Neural cell (in vitro differentiated cells): ENCODE measurements around the gene ESF1. TPM values are rescaled to one million over a fixed set of nuclear protein-coding genes. Genes with fewer than 3 reads are reported as not detected.

Experiments
- H2AFZ ChIP-seq: fragments of 200-600, 300-800 bp; sonication (generic), shearing (Covaris generic); 2 replicates; pipeline ENCODE4 v1.6.0; 2014; ENCODE audit warnings: low read depth, mild to moderate bottlenecking, antibody characterized with exemption, low read length, moderate library complexity
- H3F3A ChIP-seq: fragments of 200-600 bp; shearing (Covaris generic); 2 replicates; pipeline ENCODE4 v1.6.1; 2016; ENCODE audit warnings: mild to moderate bottlenecking, moderate library complexity, mixed read lengths, antibody characterized with exemption, low read length; ENCODE audit not compliant: insufficient read depth, poor library complexity, severe bottlenecking
- H3K27ac ChIP-seq: fragments of 200-600, 300-800 bp; sonication (generic), shearing (Covaris generic); 2 replicates; pipeline ENCODE4 v1.5.1; 2014; ENCODE audit warnings: mild to moderate bottlenecking, low read length, moderate library complexity
- H3K27me3 ChIP-seq: fragments of 300-800, 200-600 bp; sonication (generic), shearing (Covaris generic); 2 replicates; pipeline ENCODE4 v1.6.0; 2014; ENCODE audit warnings: mild to moderate bottlenecking, low read depth, low read length, moderate library complexity; ENCODE audit not compliant: insufficient read depth
- H3K36me3 ChIP-seq: fragments of 300-800, 200-600 bp; sonication (generic), shearing (Covaris generic); 2 replicates; pipeline ENCODE4 v1.5.1; 2014; ENCODE audit warnings: mild to moderate bottlenecking, antibody characterized with exemption, low read length, moderate library complexity; ENCODE audit not compliant: insufficient read depth
- H3K4me2 ChIP-seq: fragments of 300-800, 200-600 bp; sonication (generic), shearing (Covaris generic); 2 replicates; pipeline ENCODE4 v1.6.0; 2014; ENCODE audit warnings: mild to moderate bottlenecking, low read length
- H3K4me3 ChIP-seq: fragments of 300-800, 200-600 bp; sonication (generic), shearing (Covaris generic); 2 replicates; pipeline ENCODE4 v1.5.1; 2014; ENCODE audit warnings: mild to moderate bottlenecking, low read length, moderate library complexity
- H3K79me2 ChIP-seq: fragments of 200-600 bp; shearing (Covaris generic); replicated peaks from 2 replicates; pipeline ENCODE4 v1.6.0; 2014; ENCODE audit warnings: mild to moderate bottlenecking, low read length, moderate library complexity; ENCODE audit not compliant: insufficient read depth
- H3K9ac ChIP-seq: fragments of 300-800, 200-600 bp; sonication (generic), shearing (Covaris generic); 2 replicates; pipeline ENCODE4 v1.6.1; 2016; ENCODE audit warnings: mild to moderate bottlenecking, low read length, mixed read lengths
- H3K9me2 ChIP-seq: fragments of 200-600 bp; shearing (Covaris generic); 2 replicates; pipeline ENCODE4 v1.6.1; 2016; ENCODE audit warnings: mild to moderate bottlenecking, low read length, mixed read lengths; ENCODE audit not compliant: insufficient read depth
- H3K9me3 ChIP-seq: fragments of 200-600, 300-800 bp; sonication (generic), shearing (Covaris generic); 2 replicates; pipeline ENCODE4 v1.6.1; 2016; ENCODE audit warnings: mild to moderate bottlenecking, mixed run types, low read length, moderate library complexity, mixed read lengths
- H4K20me1 ChIP-seq: fragments of 200-600 bp; shearing (Covaris generic); 2 replicates; pipeline ENCODE4 v1.6.1; 2016; ENCODE audit warnings: mild to moderate bottlenecking, mixed run types; ENCODE audit not compliant: insufficient read depth
- EP300 ChIP-seq: fragments of 450-650 bp; conservative IDR thresholded peaks from 2 replicates; pipeline ENCODE4 v1.6.1; 2014; ENCODE audit warnings: antibody characterized with exemption, mild to moderate bottlenecking, moderate library complexity; ENCODE audit not compliant: poor library complexity, severe bottlenecking
- EZH2 ChIP-seq: fragments of 200-600, 300-800 bp; shearing (Covaris generic), sonication (generic); IDR thresholded peaks from 2 replicates; pipeline ENCODE4 v1.6.1; 2014; ENCODE audit warnings: antibody characterized with exemption, low read length, borderline replicate concordance, mild to moderate bottlenecking; ENCODE audit not compliant: insufficient read depth, poor library complexity, severe bottlenecking
- MXI1 ChIP-seq: fragments of 450-650 bp; conservative IDR thresholded peaks from 2 replicates; pipeline ENCODE4 v1.6.1; 2014; ENCODE audit warnings: antibody characterized with exemption, mild to moderate bottlenecking; ENCODE audit not compliant: poor library complexity, severe bottlenecking
- POLR2AphosphoS5 ChIP-seq: IDR thresholded peaks from 2 replicates; pipeline ENCODE4 v1.6.1; 2012
- RAD21 ChIP-seq: fragments of 450-650 bp; conservative IDR thresholded peaks from 2 replicates; pipeline ENCODE4 v1.6.1; 2014; ENCODE audit warnings: antibody characterized with exemption, mild to moderate bottlenecking, moderate library complexity
- SMC3 ChIP-seq: fragments of 450-650 bp; conservative IDR thresholded peaks from 2 replicates; pipeline ENCODE4 v1.6.1; 2014; ENCODE audit warnings: antibody characterized with exemption, mild to moderate bottlenecking, moderate library complexity; ENCODE audit not compliant: poor library complexity
- polyA plus RNA-seq: library from polyadenylated mRNA; depleted of rRNA; stranded (reverse); fragments of >200 nt; gene quantifications from 2 replicates; pipeline ENCODE4 v1.2.3, GENCODE V29; 2014
- TF ChIP-seq, protein P1 (sequence below): fragments of 450-650 bp; IDR thresholded peaks from 2 replicates; pipeline ENCODE4 v1.5.1; 2014; ENCODE audit warnings: antibody characterized with exemption, mild to moderate bottlenecking, moderate library complexity; ENCODE audit not compliant: poor library complexity, severe bottlenecking
- TF ChIP-seq, protein P2 (sequence below): IDR thresholded peaks from 2 replicates; pipeline ENCODE4 v1.6.1; 2012; ENCODE audit warnings: borderline replicate concordance

The ESF1 gene
- polyA plus RNA-seq, 1 donor from 2014 or later, result 10.0 TPM

DNA sequence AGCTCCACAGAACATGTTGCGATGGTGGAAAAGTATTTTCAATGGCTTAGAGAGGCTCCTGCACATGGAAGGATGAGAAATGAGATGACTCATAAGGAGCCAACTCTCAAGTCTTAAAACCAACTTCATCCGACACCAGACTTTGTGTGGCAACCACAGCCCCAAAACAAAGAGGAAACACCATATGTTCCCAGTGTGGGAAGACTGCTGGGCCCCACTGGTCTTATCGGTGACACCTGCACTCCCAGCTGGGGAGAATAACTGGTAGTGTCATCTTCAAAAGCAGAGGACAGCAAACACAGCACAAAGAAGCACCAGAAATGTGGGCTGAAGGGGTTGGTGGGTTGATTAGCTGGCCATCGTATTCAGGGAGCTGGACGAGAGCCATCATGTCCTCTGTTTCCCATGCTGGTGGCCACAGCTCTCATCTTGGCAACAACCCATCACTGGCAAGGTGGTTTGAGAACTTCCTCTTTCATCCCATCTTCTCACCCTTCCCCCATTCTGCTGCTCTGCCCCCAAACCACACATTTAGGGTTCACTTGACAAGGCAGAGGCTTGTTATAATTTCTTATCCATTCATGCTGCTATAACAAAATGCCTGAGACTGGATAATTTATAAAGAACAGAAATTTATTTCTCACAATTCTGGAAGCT is 100.0 kb downstream of the ESF1 start:
- no peaks in the 10 kb centered on the region for H3K9me2 ChIP-seq
- H3K9me3 ChIP-seq, result no peaks in the 10 kb centered on the region
- H3K4me2 ChIP-seq, result no peak overlapping the region
- H2AFZ ChIP-seq, result no peak overlapping the region
- H3K27me3 ChIP-seq, result no peaks in the 10 kb centered on the region
- no peak overlapping the region for H3K4me3 ChIP-seq
- H3K36me3 ChIP-seq, result no peaks in the 10 kb centered on the region
- no peak for TF ChIP-seq EZH2
- TF ChIP-seq POLR2AphosphoS5, result no peak
- no peak for TF ChIP-seq SMC3
- no peak overlapping the region for H3K9ac ChIP-seq
- no peak overlapping the region for H3K27ac ChIP-seq
- no peaks in the 10 kb centered on the region for H4K20me1 ChIP-seq
- no peaks in the 10 kb centered on the region for H3K79me2 ChIP-seq
- no peaks in the 10 kb centered on the region for H3F3A ChIP-seq

DNA sequence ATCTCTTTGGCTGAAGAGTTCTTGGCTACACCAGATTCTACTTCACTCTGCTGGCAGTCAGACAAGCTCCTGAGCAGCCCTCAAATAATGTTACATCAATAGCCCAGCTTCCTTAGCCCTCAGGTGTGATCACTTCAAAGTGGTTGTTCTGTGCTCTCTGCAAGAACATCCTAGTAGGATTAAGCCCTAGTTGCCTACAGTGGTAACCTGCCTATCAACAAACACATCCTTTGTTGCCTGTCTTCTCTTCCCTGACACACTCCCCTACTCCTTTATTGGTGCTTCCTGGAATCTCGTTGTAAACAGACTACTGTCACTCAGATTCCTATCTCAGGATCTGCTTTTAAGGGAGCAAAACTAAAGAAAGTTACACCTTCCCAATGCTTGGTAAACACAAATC is 100.9 kb downstream of the ESF1 start:
- Histone ChIP-seq H3K4me2 (no peak overlapping the region), H3K9me2 (no peaks in the 10 kb centered on the region), H3K27me3 (no peaks in the 10 kb centered on the region), H2AFZ (no peak overlapping the region), H3K4me3 (no peak overlapping the region), H3K9me3 (no peaks in the 10 kb centered on the region), H3K27ac (no peak overlapping the region), H4K20me1 (no peaks in the 10 kb centered on the region), H3F3A (no peaks in the 10 kb centered on the region), H3K9ac (no peak overlapping the region), H3K36me3 (no peaks in the 10 kb centered on the region), H3K79me2 (no peaks in the 10 kb centered on the region)
- TF ChIP-seq EP300 (no peak), EZH2 (no peak), POLR2AphosphoS5 (no peak), MXI1 (no peak), RAD21 (no peak)
- TF ChIP-seq, protein P1, sequence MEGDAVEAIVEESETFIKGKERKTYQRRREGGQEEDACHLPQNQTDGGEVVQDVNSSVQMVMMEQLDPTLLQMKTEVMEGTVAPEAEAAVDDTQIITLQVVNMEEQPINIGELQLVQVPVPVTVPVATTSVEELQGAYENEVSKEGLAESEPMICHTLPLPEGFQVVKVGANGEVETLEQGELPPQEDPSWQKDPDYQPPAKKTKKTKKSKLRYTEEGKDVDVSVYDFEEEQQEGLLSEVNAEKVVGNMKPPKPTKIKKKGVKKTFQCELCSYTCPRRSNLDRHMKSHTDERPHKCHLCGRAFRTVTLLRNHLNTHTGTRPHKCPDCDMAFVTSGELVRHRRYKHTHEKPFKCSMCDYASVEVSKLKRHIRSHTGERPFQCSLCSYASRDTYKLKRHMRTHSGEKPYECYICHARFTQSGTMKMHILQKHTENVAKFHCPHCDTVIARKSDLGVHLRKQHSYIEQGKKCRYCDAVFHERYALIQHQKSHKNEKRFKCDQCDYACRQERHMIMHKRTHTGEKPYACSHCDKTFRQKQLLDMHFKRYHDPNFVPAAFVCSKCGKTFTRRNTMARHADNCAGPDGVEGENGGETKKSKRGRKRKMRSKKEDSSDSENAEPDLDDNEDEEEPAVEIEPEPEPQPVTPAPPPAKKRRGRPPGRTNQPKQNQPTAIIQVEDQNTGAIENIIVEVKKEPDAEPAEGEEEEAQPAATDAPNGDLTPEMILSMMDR, result no peak
- TF ChIP-seq, protein P2, sequence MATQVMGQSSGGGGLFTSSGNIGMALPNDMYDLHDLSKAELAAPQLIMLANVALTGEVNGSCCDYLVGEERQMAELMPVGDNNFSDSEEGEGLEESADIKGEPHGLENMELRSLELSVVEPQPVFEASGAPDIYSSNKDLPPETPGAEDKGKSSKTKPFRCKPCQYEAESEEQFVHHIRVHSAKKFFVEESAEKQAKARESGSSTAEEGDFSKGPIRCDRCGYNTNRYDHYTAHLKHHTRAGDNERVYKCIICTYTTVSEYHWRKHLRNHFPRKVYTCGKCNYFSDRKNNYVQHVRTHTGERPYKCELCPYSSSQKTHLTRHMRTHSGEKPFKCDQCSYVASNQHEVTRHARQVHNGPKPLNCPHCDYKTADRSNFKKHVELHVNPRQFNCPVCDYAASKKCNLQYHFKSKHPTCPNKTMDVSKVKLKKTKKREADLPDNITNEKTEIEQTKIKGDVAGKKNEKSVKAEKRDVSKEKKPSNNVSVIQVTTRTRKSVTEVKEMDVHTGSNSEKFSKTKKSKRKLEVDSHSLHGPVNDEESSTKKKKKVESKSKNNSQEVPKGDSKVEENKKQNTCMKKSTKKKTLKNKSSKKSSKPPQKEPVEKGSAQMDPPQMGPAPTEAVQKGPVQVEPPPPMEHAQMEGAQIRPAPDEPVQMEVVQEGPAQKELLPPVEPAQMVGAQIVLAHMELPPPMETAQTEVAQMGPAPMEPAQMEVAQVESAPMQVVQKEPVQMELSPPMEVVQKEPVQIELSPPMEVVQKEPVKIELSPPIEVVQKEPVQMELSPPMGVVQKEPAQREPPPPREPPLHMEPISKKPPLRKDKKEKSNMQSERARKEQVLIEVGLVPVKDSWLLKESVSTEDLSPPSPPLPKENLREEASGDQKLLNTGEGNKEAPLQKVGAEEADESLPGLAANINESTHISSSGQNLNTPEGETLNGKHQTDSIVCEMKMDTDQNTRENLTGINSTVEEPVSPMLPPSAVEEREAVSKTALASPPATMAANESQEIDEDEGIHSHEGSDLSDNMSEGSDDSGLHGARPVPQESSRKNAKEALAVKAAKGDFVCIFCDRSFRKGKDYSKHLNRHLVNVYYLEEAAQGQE, result no peak
